HG03520 (cell line): ENCODE data around the gene TMEM80.
"Not testable (repeated sequence)": the region's sequence is repeated elsewhere in the genome, so short reads cannot be mapped to it uniquely, and the experiment has no call there.

Experiments used
- ATAC-seq: cut with Tn5 transposase; IDR thresholded peaks from one replicate; pipeline ENCODE4 v1.9.1; 2021; ENCODE audit warnings: mild to moderate bottlenecking, moderate library complexity; ENCODE audit not compliant: unreplicated experiment

Gene TMEM80

GRCh38 chr11:720642-721246, 25.1 kb downstream of the TMEM80 start:
- ATAC-seq, result no peak

GRCh38 chr11:721247-721740, 25.7 kb downstream of the TMEM80 start:
- no peak for ATAC-seq

- ATAC-seq, result no peak
These were observed 26.2 kb downstream of the TMEM80 start for GRCh38 chr11:721741-722345.

GRCh38 chr11:722346-722811, 26.8 kb downstream of the TMEM80 start:
- ATAC-seq, result no peak

- no peak for ATAC-seq
These were observed 27.7 kb downstream of the TMEM80 start for GRCh38 chr11:723120-723883.

- no peak for ATAC-seq
These were observed 28.6 kb downstream of the TMEM80 start for GRCh38 chr11:724049-724777.

DNA sequence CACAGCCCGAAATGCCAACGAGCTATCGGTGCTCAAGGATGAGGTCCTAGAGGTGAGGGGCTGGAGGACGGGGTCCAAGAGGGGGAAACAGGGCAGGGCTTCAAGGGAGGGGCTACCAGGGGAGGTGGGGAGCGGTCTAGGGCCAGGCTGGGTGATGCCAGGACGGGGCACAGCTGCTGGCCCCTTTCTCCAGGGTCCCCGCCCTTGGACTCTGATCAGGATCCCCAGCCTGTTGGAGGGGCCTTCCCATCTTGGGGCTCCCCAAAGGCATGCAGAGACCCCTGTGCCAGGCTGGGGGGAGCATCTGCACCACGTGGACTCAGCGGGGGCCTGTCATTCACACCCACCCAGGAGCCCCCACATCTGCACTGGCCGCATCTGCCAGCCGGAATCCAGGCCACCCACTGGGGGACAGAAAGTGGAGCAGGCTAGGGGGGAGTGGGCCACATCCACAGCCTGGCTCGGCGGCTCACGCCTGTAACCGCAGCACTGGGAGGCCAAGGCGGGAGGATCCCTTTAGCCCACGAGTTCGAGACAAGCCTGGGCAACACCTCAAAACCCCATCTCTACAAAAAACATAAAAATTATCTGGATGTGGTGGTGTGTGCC, 29.3 kb downstream of the TMEM80 start:
- ATAC-seq, result no peak

GRCh38 chr11:725624-726202, 30.1 kb downstream of the TMEM80 start:
- no peak for ATAC-seq

DNA sequence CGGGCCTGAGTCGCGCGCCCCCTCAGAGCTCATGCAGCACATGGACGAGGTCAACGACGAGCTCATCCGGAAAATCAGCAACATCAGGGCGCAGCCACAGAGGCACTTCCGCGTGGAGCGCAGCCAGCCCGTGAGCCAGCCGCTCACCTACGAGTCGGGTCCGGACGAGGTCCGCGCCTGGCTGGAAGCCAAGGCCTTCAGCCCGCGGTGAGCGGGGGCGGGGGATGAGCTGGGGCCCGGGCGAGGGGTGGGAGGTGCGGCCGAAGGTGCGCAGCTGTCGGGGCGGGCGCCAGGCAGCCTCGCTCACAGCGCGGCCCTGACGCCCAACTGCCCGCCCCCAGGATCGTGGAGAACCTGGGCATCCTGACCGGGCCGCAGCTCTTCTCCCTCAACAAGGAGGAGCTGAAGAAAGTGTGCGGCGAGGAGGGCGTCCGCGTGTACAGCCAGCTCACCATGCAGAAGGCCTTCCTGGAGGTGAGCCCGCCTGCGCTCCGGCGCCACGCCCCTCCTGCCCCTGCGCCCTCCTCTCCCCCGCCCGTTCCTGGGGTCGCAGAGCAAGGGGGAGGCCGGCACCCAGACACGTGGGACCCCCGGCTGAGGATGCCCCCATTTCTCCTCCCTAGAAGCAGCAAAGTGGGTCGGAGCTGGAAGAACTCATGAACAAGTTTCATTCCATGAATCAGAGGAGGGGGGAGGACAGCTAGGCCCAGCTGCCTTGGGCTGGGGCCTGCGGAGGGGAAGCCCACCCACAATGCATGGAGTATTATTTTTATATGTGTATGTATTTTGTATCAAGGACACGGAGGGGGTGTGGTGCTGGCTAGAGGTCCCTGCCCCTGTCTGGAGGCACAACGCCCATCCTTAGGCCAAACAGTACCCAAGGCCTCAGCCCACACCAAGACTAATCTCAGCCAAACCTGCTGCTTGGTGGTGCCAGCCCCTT, 30.9 kb downstream of the TMEM80 start:
- ATAC-seq, result no peak

DNA sequence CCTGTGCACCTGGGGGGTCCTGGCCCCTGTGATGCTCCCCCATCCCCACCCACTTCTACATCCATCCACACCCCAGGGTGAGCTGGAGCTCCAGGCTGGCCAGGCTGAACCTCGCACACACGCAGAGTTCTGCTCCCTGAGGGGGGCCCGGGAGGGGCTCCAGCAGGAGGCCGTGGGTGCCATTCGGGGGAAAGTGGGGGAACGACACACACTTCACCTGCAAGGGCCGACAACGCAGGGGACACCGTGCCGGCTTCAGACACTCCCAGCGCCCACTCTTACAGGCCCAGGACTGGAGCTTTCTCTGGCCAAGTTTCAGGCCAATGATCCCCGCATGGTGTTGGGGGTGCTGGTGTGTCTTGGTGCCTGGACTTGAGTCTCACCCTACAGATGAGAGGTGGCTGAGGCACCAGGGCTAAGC, 31.7 kb downstream of the TMEM80 start:
- ATAC-seq, result no peak

DNA sequence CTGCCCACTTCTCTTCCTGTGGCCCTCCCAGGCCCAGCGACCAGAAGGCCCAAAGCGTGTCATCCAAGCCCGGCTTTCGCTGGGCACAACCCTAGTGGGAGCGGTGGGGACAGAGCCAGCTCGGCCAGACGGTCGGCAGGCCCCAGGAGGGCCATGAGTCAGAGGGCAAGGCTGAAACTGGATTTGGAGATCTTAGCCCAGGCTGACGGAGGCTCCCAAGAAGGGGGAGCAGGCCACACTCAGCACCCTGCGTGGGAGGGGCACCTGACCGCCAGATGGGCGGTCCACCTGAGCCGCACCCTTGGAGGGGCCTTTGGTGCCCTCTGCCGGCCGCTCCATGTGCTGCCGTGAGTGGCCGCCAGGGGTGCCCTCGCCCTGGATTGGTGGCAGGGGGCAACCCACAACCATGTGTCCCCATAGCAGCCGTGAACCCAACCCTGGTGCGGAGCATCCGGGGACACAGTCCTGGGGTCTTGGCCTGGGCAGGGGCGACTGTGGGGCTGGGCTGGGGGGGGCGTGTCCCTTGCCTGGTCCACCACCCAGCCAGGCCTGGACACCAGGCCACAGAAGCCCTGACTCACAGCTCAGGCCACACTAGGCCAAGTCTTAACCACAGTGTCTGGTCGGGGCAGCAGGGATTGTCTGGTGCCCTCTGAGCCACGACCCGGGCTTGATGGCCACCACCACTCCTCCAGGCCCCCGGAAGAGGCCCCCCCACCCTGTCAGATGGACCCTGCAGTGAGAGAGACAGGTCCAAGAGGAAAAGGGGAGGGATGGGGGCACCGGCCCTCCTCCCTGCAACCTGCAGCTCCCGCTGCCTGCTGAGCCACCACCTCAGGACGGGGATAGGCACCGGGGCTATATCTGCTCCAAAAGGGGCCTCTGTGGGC, 32.5 kb downstream of the TMEM80 start:
- ATAC-seq, result peak; percentile 54

DNA sequence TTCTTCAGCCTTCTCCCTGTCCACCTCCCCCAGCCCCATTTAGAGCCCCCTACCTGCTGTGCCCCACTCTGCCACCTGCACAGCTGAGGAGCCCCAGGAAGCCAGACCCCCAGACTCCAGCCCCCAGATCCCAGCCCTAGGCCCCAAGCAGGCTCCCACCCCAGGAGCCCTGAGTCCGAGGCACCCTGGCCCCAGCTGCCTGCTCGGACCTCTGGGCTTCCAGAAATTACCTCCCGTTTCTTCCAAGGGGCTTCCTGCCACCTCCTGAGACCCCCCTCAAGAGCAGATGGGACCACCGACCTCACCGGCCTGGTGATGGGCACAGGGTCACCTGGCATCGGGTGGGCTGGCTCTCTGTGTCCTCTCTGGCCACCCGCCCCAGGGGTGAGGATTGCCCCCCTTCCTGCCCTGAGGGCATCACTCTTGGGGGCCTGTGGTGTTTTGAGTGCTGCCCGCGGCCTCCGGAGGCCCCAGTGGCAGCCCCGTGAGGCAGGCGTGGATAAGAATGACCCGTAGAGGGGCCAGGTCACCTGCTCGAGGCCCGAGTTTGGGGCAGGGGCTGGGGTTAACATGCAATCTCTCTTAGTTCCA, 33.4 kb downstream of the TMEM80 start:
- ATAC-seq, result no peak

DNA sequence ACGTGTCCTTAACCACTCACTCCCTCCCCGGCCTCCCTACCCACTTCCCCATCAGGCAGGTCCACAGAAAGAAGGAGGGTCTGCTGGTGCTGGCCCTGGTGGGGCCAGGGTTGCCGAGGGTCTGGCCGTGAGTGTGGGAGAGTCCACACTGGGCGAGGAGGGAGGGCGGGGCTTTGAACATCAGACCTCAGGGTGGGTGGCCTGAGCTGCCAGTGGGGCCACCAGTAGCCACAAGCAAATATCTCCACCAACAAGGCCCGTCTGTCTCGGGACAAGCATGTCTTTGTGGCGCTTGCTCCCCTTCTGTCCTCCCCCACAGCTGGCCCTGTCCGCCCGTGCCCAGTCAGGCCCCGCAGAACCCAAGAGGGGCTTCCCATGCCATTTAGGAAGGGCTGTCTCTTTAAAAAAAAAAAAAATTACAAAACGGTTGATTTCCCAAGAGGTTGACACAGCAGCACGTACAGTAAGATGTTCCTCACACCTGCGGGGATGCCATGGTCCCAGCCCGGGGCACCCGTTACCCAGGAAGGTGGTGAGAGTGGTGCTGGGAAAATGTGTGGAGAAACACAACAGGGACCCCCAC, 34.0 kb downstream of the TMEM80 start:
- ATAC-seq, result no peak

DNA sequence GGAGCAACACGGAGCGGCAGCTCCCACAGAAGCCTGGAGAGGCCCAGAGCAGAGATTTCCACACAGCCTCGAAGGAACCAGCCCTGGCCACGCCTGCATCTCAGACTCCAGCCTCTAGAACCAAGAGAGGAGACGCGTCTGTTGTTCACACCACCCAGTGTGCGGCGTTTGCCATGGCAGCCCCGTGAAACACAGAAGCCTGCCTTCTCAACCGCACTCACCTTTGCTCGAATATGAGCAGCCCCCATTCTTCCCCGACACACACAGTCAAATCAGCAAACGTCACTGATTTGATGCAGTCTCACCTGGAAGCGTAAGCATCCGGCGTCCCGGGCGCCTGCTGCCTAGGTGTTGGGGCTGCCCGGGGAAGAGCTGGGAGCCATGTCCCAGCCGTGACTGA, 37.5 kb downstream of the TMEM80 start:
- no peak for ATAC-seq

- not testable (repeated sequence) for ATAC-seq
These were observed 38.9 kb downstream of the TMEM80 start for GRCh38 chr11:734541-734940.

DNA sequence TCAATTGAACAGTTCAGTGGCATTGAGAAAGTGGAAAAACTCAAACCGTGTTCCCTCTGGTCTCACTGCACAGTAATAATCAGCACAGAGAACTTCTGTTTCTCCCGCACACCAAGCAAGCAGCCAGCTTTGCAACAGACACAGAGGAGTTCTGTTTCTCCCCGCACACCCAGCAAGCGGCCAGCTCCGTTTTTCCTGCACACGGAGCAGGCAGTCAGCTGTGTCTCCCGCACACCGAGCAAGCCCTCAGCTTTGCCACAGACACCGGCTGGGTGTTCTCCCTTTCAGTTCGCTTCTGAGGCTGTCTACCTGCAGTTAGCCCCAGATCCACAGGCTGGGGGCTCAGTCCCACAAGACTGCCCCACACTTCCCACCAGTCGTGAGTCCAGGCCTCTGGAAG, 41.8 kb downstream of the TMEM80 start:
- no peak for ATAC-seq

GRCh38 chr11:737899-738298, 42.3 kb downstream of the TMEM80 start:
- ATAC-seq, result not testable (repeated sequence)

DNA sequence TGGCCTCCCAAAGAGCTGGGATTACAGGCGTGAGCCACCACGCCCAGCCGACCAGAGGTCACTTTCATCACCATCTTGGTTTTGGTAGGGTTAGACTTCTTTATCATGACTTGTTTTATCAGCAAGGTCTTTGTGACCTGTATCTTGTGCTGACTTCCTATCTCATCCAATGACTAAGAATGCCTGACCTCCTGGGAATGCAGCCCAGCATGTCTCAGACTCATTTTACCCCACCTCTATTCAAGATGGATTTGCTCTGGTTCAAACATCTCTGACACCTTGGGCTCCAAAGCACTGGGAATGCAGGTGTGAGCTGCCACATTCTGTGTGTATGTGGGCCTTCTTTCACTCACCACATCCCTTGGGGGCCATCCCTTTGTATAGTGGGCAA, 46.5 kb downstream of the TMEM80 start:
- ATAC-seq, result no peak
